ENCODE measurements around the gene IGSF3. TPM values are rescaled to one million over a fixed set of nuclear protein-coding genes. Genes with fewer than 3 reads are reported as not detected.
"Not testable (repeated sequence)": the region's sequence is repeated elsewhere in the genome, so short reads cannot be mapped to it uniquely, and the experiment has no call there.

IGSF3 gene
- total RNA-seq, 1 donor from 2014 or later = 2.8 TPM

DNA sequence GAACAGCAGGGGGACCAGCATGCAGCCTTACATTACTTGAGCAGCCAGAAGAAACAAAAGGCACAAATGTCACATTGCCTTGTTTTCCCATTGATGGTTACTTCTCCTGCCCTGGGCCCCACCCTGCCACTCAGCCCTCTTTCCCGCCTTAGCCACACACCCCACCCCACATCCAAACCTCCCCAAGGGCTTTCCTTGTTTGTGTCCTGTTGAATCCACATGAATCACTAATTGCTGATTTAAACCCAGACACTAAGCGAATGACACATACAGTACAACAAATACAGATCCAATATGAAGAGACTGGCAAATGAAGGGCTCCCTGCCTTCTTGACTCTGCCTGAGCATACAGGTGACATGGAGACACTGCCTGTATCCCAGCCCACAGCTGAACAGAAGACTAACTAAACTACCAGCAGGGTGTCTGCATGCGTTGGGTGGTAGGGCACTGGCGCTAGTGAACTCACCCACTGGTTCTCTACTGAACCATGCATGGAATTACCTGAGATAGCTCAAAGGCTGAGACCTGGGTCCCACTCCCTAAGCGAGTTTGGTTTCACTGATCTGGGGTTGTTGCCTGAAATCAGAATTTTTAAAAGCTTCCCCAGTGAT, 3.1 kb downstream of the IGSF3 start:
- DNase-seq (ENCODE audit: extremely low read depth, low read depth, low spot score) = no peak

DNA sequence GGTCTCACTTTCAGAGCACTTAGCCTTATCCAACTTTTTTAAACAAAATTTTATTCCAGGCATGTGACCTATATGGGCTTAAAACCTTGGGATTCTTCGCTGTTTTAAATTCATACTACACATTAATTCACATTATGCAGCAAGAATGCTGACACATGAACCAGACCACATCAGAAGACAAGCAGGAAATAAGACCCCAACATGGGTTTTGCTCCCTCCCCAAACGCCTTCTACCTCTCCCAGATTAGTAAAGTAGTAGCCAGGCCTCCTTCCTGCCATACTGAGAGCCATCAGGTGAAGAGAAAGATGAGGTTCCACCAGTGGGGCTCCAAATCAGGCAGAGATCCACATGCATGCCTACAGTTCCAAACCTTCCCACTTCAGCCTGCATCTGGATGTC, 3.7 kb downstream of the IGSF3 start:
- no peak for DNase-seq (ENCODE audit: extremely low read depth, low read depth, low spot score)

DNA sequence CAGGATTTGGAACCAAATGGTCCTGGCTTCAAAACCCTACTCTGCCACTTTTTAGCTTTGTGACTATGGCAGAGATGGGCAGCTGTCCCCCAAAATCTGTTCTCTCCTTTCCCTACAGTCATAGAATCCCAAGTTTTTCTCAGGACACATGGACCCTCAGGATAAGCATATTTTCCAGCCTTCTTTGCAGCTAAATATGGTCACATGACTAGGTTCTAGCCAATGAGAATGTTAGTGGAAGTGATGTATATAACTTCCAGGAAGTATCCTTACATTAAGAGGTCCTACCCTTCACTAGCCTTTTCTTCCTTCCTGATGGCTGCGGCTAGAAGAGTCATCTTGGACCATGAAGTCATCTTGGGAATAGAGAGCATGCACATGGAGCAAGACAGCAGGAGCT, 5.9 kb downstream of the IGSF3 start:
- no peak for DNase-seq (ENCODE audit: extremely low read depth, low read depth, low spot score)

DNA sequence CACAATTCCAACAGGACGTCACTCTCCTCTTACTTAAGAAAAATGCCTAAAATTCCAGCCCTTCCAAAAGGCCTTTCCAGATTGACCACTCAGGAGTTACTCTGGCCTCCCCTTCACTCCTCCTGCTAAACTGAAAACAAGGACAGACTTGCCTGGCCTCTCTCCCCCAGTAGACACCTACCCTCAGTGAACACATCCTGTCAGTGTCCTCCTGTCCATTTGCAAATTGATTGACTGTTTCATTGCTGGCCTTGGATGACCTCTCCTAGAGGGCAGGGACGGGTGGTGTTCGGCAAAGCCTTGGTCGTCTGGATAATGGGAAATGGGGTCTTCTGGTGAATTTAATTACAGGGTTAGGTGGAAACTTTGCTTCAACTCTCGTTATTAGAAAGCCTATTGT, 8.9 kb downstream of the IGSF3 start:
- DNase-seq (ENCODE audit: extremely low read depth, low read depth, low spot score) = not testable (repeated sequence)

DNA sequence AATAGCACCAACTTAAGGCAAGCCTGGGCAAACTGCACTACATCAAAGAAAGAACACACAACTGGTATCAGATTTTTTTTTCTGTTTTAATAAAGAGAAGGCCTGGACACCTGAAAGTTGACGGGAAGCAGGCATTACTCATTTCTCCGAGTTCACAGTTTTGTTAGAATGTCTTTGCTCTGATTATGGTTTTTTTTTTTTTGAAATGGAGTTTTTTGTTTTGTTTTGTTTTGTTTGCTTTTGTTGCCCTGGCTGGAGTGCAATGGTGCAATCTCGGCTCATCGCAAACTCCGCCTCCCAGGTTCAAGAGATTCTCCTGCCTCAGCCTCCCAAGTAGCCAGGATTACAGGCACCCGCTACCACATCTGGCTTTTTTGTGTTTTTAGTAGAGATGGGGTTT, 9.7 kb downstream of the IGSF3 start:
- not testable (repeated sequence) for DNase-seq (ENCODE audit: extremely low read depth, low read depth, low spot score)

DNA sequence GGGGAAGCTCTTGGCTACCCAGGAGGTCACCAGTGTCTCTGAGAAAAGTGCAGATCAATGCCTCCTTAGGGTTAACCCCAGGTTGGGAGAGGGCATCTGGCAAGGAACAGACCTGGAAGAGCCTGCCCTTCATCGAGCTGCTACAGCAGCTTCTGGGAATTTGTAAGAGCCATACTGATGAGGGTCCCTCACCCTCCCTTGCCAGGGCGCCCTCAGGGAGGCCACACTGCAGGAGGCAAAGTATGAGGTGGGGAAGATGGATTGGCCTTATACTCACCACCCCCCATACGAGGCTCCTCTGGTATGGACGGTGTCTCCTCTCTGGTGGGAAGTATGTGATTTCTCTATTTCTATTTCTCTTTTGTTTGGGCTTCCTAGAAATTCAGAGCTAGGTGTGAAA, 13.2 kb downstream of the IGSF3 start:
- DNase-seq (ENCODE audit: extremely low read depth, low read depth, low spot score) = no peak

DNA sequence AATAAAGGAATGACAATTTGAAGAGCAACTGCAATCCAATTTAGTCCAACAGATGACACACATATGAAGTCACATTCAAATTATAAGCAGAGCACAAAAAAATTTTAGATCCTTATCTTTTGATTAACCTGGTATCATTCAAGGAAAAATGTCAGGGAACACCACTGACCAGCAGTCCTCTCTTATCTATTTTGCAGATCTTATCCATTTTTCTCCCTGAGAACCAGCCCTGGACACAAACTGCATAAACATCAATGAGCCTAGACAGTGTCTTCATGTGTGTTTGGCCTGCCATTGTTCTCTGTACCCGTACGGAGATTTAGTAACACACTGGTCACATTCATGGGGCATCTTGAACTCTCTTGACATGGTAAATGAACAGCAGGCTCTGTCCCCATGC, 14.9 kb downstream of the IGSF3 start:
- not testable (repeated sequence) for DNase-seq (ENCODE audit: extremely low read depth, low read depth, low spot score)

DNA sequence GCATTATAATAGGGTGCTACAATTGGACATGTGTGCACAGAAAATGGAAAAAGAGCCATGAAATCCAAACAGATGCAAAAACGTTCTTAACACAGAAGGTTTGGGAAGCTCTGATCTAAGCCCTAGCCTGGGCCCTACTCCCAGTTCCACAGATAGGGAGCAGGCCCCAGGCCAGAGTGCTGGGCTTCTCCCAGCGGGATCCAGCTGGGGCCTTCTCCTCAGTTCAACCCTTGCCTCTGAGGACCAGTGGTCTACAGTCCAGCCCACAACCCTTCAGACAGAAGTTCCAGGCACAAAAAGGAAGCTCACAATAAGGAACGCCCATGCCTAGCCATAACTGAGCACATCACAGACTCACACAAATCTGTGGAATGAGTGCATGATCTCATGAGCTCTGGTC, 16.8 kb downstream of the IGSF3 start:
- not testable (repeated sequence) for DNase-seq (ENCODE audit: extremely low read depth, low read depth, low spot score)

DNA sequence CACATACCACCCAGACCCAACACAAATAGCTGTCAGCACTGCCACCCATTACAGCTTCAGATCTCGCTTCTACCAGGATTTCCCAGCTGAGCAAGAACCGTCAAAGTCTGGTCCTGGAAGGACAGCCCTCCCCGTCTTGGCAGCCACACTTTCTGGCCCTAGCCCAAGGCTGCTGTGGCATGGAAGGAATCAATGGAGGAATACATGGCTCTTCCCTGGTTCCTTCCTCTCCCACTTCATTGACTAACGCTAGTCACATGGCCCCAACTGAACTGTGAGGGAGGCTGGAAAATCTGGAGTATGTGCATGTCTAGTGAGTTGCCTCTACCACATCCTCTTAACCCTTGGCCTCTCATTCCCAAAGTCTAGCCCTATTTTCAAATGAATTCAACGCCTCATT, 18.5 kb downstream of the IGSF3 start:
- DNase-seq (ENCODE audit: extremely low read depth, low read depth, low spot score) = not testable (repeated sequence)

DNA sequence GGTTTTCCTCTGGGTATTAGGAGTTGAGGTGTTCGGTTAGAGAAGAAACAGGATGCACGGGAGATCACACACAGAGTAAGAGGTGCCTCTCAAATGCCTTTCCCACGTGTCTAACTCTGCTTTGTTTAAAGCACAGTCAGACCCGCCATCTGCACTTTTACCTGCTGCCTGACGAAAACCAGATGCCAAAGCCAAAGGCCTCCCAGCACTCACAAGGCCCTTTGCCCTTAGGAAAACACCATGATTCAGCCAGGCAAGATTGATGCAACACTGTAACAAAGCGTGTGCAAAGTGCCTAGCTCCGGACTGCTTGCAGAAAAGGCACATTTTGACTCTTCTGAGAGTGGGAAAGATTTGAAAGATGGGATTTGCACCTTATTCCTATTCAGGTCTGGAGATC, 19.2 kb downstream of the IGSF3 start:
- DNase-seq (ENCODE audit: extremely low read depth, low read depth, low spot score) = not testable (repeated sequence)

DNA sequence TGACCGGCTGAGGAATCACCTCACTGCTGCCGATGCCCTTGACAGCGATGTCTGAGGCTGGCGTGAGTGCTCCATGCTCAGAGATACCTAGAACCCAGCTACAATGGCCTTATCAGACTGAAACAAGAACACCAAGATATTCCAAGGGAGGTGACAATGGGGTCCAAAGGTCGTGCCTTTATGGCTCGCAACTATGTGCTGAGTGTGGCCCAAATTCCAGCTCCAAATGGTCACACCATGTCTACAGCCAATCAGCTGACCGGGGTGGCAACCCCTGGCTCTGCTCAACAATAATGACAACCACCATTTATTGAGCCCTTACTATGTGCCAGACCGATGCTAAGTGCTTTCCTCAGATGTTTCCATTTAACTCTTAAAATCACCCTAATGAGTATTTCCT, 20.3 kb downstream of the IGSF3 start:
- DNase-seq (ENCODE audit: extremely low read depth, low read depth, low spot score) = not testable (repeated sequence)

DNA sequence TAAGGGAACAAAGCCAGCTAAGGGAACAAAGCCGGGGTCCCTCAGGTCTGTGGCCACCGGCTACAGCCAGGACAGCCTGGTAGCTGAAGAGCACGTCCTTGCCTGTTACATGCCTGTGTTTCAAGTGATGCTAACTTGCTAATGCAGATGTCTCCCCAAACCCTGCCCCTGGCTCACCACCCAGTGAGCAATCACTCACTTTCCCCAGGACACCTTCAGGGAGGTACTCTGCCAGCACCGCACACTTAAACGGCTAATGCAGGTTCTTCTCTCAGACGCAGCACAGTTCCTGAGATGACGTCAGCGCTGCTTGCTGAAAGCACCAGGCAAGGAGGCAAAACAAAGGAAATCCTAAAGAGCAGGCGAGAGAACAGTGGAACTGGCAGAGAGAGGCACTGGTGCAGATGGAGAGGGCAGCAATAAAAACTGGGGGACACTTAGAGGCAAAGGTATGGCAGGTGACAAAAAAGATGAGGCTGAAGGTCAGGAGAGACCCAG, 20.8 kb downstream of the IGSF3 start:
- not testable (repeated sequence) for DNase-seq (ENCODE audit: extremely low read depth, low read depth, low spot score)

DNA sequence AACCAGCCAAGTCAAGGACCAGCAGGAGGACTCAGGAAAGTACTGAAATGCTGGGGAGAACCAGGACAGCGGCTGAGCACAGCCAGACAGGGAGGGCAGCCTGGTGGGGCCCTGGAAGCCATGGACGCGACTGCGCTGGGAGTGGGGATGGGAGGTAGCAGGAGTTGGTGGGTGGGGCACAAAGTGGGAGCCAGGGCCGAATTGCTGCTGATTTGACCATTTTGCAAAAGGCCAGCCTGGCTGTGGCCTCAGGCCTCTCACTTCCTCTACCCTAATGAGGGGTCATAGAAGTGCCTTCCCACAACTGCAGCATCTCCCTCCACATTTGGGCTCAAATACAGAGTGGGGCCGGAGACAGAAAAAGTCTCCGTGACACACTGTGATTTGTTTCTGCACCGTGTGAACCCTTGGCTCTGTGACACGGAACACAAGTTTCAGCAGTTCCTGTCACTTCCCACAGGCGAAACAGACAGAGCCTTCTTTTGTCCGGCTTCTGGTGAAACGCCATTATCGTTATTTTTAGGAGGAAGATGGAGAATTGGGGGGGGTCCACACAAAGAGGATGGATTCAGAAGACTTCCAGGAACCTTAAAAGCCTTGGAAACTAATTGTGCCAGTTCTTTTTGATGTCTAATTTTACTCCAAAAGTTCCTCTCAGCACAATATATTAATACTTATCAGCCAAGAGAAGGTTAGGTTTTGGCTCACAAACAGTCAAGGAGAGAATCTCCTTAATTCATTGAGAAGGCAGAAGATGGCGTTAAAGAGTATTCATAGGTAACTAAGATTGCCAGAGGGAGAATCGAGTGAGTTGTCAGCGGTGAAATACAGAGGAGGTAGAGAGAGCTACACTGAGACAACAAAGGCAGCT, 21.5 kb downstream of the IGSF3 start:
- not testable (repeated sequence) for DNase-seq (ENCODE audit: extremely low read depth, low read depth, low spot score)

DNA sequence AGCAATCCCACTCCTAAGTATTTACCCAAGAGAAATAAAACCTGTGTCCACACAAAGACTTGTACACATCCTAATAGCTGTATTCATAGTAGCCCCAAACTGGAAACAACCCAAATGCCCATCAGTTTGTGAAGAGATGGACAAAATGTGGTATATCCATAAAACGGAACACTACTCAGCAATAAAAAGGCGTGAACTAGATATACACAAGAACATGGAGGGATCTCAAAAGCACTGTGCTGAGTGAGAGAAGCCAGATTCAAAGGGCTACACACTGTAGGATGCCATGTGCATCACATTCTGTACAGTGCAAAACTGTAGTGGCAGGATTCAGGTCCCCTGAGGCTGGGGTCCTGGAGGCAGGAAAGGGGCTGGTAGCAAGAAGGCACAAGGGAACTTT, 22.5 kb downstream of the IGSF3 start:
- DNase-seq (ENCODE audit: extremely low read depth, low read depth, low spot score) = not testable (repeated sequence)

DNA sequence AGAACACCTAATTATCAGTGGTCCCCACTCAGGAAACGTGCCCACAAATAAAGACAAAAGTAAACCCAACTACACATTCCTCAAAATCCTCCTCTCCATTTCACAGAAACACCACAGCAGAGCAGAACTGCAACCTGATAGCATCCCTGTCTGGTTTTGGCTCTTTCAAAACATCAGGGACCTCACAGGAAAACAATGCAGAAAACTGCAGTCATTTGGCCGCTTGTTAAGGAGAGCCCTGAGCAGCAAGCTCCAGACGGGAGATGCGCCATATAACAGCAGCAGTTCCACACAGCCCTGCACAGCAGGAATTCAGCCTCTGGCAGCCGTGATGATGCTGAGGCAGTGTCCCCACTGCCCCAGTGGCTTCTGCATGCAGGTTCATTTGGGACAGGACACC, 23.4 kb downstream of the IGSF3 start:
- DNase-seq (ENCODE audit: extremely low read depth, low read depth, low spot score) = not testable (repeated sequence)

DNA sequence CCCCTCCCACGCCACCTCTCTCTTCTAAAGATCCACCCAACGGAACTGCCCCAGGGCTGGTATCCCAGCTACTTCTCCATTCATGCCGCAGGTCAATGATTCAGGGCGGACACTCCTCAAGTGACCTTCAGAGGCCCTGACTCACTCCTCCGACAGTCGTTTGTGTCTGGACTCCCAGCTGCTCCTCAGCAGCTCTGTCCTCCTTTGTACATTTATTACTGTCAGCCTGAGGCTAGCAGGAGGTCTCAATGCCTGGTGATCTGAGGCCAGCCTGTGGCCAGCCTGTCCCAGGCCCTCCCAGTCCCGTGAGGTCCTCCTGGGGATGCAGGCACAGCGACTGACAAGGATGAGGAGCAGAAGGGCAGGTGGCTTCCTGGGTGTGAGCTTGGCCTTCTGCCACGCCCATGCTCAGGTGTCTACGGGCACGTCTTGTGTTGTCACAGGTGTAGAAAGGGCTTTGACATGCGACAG, 24.2 kb downstream of the IGSF3 start:
- DNase-seq (ENCODE audit: extremely low read depth, low read depth, low spot score) = not testable (repeated sequence)

DNA sequence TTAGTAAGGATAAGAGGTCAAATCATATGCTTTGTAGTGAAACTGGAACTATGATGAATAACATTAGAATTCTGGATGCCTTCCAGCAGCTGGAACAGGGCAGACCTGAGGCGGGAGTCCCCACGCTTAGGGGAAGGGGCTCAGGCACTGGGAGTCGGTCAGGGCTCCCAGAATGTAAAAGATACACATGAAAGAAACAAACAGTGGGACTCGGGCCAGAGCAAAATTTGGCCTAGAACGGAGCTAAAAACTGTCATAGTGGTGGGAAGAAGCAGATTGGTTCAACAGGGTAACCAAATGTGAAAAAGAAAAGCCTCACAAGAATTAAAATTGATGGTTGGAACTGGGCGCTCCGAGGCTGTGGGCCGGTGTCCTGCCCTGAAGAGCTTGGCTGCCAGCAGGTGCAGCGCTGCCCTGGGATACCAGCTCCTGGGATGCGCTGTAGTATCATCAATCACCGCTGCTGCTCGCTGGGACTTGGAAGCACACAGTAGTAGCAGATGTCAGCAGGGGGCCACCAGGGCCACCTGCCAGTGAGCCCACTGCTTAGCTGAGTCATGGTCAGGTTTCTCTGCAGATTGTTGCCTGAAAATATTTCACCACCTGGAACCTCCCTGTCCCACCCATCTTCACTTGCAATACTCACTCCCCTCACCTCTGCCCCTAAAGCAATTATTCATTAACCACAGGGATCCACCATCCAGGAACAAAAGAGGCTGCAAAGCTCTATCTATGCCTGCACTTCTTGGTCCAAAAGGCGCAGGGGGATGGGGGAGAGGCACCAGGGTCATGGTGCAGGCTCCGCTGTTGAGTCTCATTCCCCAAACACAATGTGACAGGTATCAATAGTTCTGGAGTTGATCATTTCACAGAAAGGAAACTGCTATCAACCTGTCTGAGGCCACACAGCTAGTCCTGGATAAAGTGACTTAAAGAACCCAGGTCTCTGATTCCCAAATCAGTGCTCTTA, 24.9 kb downstream of the IGSF3 start:
- not testable (repeated sequence) for DNase-seq (ENCODE audit: extremely low read depth, low read depth, low spot score)

DNA sequence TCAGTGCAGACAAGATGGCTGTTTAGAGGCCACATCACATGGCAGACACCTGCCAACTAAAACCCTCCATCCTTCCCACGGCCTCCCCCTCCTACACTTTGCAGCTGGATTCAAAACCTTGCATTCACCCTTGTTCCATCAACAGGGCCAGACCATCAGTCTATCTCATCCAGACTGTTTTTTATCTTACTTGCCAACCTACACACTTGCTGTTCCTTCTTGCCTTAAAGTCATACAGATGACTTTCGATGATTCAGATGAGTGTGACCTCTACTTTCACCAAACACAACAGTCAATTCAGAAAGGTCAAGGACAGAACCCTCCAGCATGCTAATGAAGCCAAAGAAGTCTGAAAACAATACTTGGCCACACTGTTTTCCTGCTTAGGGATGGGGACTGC, 29.9 kb downstream of the IGSF3 start:
- DNase-seq (ENCODE audit: extremely low read depth, low read depth, low spot score) = not testable (repeated sequence)

DNA sequence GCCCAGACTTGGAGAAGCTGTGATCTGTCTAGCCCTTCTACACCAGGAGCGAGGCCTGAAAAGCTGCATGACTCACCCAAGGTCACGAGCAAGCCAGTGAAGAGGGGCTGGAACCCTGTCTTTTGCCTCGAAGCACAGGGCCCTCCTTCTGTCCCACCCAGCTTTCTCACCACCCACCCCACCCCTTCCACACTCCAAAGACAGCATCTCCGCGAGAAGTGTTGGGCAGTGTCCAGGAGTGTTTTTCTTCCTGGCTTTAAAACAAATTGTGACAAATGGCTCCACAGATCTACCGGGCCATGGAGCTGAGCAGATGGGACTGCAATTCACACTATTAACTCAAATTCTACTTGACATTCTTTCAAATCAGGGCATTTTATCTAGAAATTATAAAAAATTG, 30.9 kb downstream of the IGSF3 start:
- DNase-seq (ENCODE audit: extremely low read depth, low read depth, low spot score) = not testable (repeated sequence)

DNA sequence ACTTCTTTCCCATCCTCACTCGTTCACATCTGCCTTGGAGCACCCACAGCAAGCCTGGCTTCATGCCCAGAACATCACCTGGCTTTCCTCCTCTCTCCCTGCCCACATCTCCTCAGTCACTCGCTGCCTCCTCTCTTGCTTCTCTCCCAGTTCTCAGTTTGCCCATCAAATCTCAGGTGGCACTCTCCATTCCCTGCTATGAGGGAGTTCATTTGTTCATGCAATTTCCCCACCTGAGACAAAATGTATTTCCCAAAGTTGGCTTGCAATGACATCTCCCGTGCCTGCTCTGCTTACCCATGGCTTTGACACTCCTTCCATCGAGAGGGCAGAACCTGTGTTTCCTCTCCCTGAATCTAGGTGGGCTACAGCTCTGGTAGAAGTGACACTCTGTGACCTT, 33.1 kb downstream of the IGSF3 start:
- not testable (repeated sequence) for DNase-seq (ENCODE audit: extremely low read depth, low read depth, low spot score)

Data from glomerular endothelial cell (primary cell).